Mammary epithelial cell (primary cell): Measurements from ENCODE around the gene DOCK2.

ENCODE experiments used
- CTCF ChIP-seq, 2 donors: IDR thresholded peaks in 1 of 2; conservative IDR thresholded peaks in 1 of 2; 2 replicates each; pipeline ENCODE4 v1.5.1; 2011 to 2012; ENCODE audit warnings: inconsistent platforms in 2 of 2, low read length in 2 of 2, mild to moderate bottlenecking in 2 of 2, control low read depth in 1 of 2, low read depth in 1 of 2; ENCODE audit not compliant: insufficient read depth in 1 of 2; ENCODE audit errors: extremely low read depth in 1 of 2
- EZH2 ChIP-seq: IDR thresholded peaks from 2 replicates; pipeline ENCODE4 v1.6.1; 2012; ENCODE audit warnings: low read length, inconsistent platforms, borderline replicate concordance

DNA sequence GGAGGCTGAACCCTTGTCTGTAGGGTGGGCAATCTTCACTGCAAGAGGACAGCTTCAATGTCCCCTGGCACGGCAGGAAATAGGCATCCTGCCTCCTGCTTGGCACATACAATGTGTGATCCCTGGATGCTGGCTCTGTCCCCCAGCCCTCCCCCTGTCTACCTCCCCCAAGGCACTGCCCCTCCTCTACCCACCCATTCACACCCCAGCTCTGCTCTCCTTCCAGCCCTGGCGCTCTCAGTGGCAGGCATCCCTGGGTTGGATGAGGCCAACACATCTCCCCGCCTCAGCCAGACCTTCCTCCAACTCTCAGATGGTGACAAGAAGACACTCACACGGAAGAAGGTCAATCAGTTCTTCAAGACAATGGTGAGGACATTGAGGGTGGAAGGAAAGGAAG, 444.5 kb downstream of the DOCK2 start:
- TF ChIP-seq EZH2 (no peak), CTCF (conservative IDR thresholded peaks at IDR 0.05 in 1 of 2, IDR thresholded peaks at IDR 0.05 in 1 of 2; ENCODE audit: extremely low read depth in 1 of 2, insufficient read depth in 1 of 2, low read depth in 1 of 2, low read length in 2 of 2) (no peak)
